ENCODE measurements around the gene FOS. TPM values are rescaled to one million over a fixed set of nuclear protein-coding genes. Genes with fewer than 3 reads are reported as not detected.
A peak's percentile ranks its signal among the peaks of the same experiment; 100 is the strongest.
"Not testable (repeated sequence)": the region's sequence is repeated elsewhere in the genome, so short reads cannot be mapped to it uniquely, and the experiment has no call there.

The FOS gene
- total RNA-seq, 1 donor, result 108 TPM

DNA sequence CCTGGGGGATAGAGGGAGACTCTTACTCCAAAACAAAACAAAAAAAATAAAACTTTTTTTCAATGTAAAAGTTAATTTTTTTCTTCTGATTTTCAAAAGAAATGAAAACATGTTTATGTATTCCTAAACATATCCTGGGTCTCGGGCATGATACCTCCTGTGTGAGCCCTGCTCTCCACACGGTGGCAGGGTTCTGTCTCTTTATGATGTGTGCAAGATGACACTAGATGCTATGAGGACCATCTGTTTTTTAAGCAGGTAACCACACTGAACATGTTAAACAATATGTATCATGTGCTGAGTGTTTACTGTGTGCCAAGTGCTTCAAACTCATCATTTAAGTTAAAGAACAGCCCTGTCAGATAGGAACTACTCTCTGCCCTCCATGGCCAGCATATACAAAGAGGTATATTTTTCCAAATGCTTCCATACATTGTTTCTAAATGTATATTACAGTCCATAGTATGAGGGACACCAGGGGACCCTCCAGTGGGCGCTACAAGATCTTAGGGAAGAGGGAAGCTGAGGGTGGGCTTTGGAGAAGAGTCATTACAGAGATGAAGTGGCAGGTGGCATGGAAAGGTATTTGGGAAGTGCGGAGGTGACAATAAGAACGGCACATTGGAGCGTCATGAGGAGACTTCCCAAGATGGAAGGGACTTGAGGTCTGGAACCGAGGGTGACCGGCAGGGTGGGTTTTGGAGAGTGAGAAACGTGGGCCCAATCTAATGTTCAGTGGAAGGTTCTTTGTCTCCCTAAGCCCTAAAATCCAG, 28.5 kb downstream of the FOS start:
- no peak for DNase-seq (ENCODE audit: low read depth)
- no peak overlapping the region for H3K4me3 ChIP-seq (ENCODE audit: low read depth, low read length)
- TF ChIP-seq, protein P1, sequence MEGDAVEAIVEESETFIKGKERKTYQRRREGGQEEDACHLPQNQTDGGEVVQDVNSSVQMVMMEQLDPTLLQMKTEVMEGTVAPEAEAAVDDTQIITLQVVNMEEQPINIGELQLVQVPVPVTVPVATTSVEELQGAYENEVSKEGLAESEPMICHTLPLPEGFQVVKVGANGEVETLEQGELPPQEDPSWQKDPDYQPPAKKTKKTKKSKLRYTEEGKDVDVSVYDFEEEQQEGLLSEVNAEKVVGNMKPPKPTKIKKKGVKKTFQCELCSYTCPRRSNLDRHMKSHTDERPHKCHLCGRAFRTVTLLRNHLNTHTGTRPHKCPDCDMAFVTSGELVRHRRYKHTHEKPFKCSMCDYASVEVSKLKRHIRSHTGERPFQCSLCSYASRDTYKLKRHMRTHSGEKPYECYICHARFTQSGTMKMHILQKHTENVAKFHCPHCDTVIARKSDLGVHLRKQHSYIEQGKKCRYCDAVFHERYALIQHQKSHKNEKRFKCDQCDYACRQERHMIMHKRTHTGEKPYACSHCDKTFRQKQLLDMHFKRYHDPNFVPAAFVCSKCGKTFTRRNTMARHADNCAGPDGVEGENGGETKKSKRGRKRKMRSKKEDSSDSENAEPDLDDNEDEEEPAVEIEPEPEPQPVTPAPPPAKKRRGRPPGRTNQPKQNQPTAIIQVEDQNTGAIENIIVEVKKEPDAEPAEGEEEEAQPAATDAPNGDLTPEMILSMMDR (IDR thresholded peaks at IDR 0.05; ENCODE audit: insufficient read depth, low read depth, low read length), result peak; percentile 33

DNA sequence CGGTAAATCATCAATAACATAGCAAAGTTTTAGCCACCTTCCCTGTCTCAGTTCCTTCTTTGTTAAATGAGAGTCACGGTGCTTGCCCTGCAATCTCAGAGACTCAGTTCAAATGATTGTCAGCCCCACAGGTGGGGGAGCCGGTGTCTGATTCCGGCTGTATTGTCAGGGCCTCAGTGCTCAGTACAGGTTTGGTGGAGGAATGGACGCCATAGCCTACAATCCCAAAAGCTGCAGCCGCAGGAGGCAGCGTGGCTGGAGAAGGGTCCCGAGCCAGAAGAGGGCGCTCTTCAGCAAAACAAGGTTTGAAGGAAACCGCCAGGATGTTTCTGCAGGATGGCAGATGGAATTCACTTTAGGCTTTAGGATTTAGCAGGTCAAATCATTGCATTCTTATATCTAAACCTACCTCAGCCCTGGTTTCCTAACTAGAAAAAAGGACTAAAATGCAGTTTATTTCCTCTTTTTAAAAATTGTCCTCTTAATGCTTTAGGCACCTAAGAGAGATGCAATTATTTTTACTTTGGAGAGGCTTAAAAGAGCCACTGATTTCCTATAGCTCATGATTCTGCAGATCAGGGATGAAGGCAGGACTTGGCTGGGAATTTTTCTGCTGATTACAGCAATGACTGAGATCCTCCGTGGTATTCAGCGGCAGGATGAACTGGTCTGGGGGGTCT, 29.2 kb downstream of the FOS start:
- no peak overlapping the region for H3K4me3 ChIP-seq (ENCODE audit: low read depth, low read length)
- peak; percentile 84 for DNase-seq (ENCODE audit: low read depth)
- TF ChIP-seq, protein P1 (IDR thresholded peaks at IDR 0.05; ENCODE audit: insufficient read depth, low read depth, low read length), result peak; percentile 89

DNA sequence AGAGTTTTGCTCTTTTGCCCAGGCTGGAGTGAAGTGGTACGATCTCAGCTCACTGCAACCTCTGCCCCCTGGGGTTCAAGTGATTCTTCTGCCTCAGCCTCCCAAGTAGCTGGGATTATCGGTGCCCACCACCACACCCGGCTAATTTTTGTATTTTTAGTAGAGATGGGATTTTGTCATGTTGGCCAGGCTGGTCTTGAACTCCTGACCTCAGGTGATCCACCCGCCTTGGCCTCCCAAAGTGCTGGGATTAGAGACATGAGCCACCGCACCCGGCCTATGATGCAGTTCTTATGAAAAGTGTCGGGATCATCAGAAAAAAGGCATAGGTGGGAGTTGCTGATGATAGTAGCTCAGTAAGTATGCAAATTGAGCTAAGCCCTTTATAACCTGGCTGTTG, 30.4 kb downstream of the FOS start:
- not testable (repeated sequence) for H3K4me3 ChIP-seq (ENCODE audit: low read depth, low read length); DNase-seq (ENCODE audit: low read depth)

GRCh38 chr14:75309561-75309960, 30.9 kb downstream of the FOS start:
- not testable (repeated sequence) for H3K4me3 ChIP-seq (ENCODE audit: low read depth, low read length); DNase-seq (ENCODE audit: low read depth)

DNA sequence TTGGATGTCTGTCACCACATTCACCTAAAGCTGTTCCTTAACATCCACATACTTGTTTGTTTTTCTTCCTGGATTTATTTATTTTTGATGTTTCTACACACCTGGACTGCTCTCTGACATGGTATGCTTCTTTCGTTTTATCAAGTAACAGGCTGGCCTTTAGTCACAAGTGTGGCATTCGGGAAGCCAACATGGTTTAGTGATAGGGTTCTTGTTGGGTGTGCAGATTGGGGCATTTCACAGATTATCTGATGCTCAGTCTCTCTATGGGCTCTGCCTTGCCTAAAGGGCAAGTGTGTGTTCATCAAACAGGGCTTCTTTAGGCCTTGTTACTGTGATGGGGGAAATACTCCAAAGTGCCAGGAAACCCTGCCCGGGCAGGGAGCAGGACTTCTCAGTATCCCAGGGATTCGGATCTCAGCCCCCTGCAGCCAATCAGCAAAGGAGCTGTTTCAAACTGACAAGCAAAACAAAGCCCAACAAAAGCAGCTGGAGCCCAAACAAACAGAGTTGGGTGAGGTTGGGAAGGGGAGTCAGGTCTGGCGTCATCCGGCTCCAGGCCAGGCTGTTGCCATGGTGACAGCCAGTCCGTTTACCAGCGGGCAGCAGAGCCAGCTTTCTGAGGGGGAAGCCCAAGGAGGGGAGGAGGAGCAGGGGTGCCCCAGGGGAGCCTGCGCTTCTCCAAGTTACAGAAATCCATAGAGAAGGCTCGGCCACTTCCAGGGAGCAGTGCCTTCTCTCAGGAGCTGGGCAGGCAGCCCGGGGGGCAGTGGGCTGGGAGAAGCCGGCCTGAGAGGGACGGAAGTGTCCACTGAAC, 31.9 kb downstream of the FOS start:
- TF ChIP-seq, protein P1 (IDR thresholded peaks at IDR 0.05; ENCODE audit: insufficient read depth, low read depth, low read length), result no peak
- H3K4me3 ChIP-seq (ENCODE audit: low read depth, low read length), result no peak overlapping the region

DNA sequence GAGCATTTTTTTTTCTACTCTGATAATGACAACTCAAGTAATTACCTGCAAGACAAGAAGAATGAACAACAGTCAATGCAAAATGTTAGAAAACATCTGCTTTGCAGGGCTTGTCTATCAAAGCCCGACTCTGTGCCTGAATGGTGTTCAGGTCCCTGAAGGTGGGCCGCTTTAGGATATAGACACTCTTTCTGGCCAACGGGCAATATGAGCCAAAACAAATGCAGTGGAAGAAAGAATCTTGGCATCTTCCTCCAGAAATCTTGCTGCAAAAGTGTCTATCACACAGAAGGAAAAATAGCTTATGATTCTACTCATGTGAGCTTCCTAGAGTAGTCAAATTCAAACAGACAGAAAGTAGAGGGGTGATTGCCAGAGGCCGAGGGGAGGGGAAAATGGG, 32.7 kb downstream of the FOS start:
- TF ChIP-seq, protein P1 (IDR thresholded peaks at IDR 0.05; ENCODE audit: insufficient read depth, low read depth, low read length), result no peak
- DNase-seq (ENCODE audit: low read depth), result no peak
- H3K4me3 ChIP-seq (ENCODE audit: low read depth, low read length), result no peak overlapping the region

More for the DNA sequence above, 31.9 kb downstream of the FOS start:
- DNase-seq (ENCODE audit: low read depth), result peak; percentile 84

- no peak for DNase-seq (ENCODE audit: low read depth)
- TF ChIP-seq, protein P1 (IDR thresholded peaks at IDR 0.05; ENCODE audit: insufficient read depth, low read depth, low read length), result no peak
- no peak overlapping the region for H3K4me3 ChIP-seq (ENCODE audit: low read depth, low read length)
These were observed 33.7 kb downstream of the FOS start for GRCh38 chr14:75312341-75312740.
